A673 (cell line): ENCODE data around the gene MAP3K21. TPM values are rescaled to one million over a fixed set of nuclear protein-coding genes. Genes with fewer than 3 reads are reported as not detected.

Experiments used
- BruUV-seq: library from RNA; stranded (reverse); fragments of 400-500 nt; replicated peaks from 2 replicates; lab custom pipeline; 2021; lab: Mats Ljungman, UMichigan
- CTCF ChIA-PET: fragments of 300-600 bp; sonication (Branson Sonifier 250); formaldehyde crosslinking; loops from one replicate; lab custom pipeline; 2022; ENCODE audit warnings: antibody characterized with exemption; lab: Charles Lee
- POLR2A ChIA-PET: fragments of 300-600 bp; sonication (Branson Sonifier 250); formaldehyde crosslinking; loops from one replicate; lab custom pipeline; 2022; ENCODE audit warnings: antibody characterized with exemption; ENCODE audit not compliant: low non-redundant PET; lab: Charles Lee
- DNase-seq: peaks from one replicate; pipeline ENCODE4 v3.0.0-alpha.2; 2015; ENCODE audit warnings: low spot score
- H3K27ac ChIP-seq: fragments of 200-600 bp; sonication (generic); 2 replicates; pipeline ENCODE4 v1.5.1; 2016; ENCODE audit warnings: mixed run types, low read depth, mild to moderate bottlenecking, mixed read lengths, antibody characterized with exemption, low read length; ENCODE audit not compliant: poor library complexity, severe bottlenecking
- H3K27me3 ChIP-seq: fragments of 200-600 bp; sonication (generic); replicated peaks from 2 replicates; pipeline ENCODE4 v1.6.1; 2017; ENCODE audit warnings: mixed run types, low read depth, mild to moderate bottlenecking, mixed read lengths, antibody characterized with exemption, low read length; ENCODE audit not compliant: insufficient read depth, poor library complexity
- H3K36me3 ChIP-seq: fragments of 200-600 bp; sonication (generic); 2 replicates; pipeline ENCODE4 v1.6.1; 2016; ENCODE audit warnings: mixed run types, mild to moderate bottlenecking, mixed read lengths, antibody characterized with exemption, low read length; ENCODE audit not compliant: insufficient read depth, poor library complexity, severe bottlenecking
- H3K4me1 ChIP-seq: fragments of 200-600 bp; sonication (generic); 2 replicates; pipeline ENCODE4 v1.6.1; 2017; ENCODE audit warnings: mixed run types, mild to moderate bottlenecking, mixed read lengths, antibody characterized with exemption, low read length; ENCODE audit not compliant: insufficient read depth, poor library complexity, severe bottlenecking
- H3K4me3 ChIP-seq: fragments of 200-600 bp; sonication (generic); 2 replicates; pipeline ENCODE4 v1.5.1; 2016; ENCODE audit warnings: low read depth, mixed run types, mild to moderate bottlenecking, mixed read lengths, low read length; ENCODE audit not compliant: poor library complexity, severe bottlenecking
- H3K9me3 ChIP-seq: fragments of 200-600 bp; sonication (generic); 2 replicates; pipeline ENCODE4 v1.6.1; 2016; ENCODE audit warnings: mixed run types, low read depth, mild to moderate bottlenecking, mixed read lengths, antibody characterized with exemption, low read length; ENCODE audit not compliant: poor library complexity, severe bottlenecking
- EZH2 ChIP-seq: fragments of 200-600 bp; sonication (generic); IDR thresholded peaks from 2 replicates; pipeline ENCODE4 v1.6.1; 2017; ENCODE audit warnings: borderline replicate concordance, low read depth, mild to moderate bottlenecking, mixed read lengths, antibody characterized with exemption, low read length; ENCODE audit not compliant: poor library complexity, severe bottlenecking
- intact Hi-C: fragments of 100-400 bp; cut with micrococcal nuclease; formaldehyde crosslinking; loops from one replicate; pipeline ENCODE4 v1.10.0; 2022; ENCODE audit not compliant: unreplicated experiment
- total RNA-seq: library from RNA; stranded (reverse); gene quantifications from 2 replicates; pipeline ENCODE4 v1.2.3, GENCODE V29; 2021
- TF ChIP-seq, protein P1 (sequence below): fragments of 300-800, 200-600 bp; sonication (generic); conservative IDR thresholded peaks from 2 replicates; pipeline ENCODE4 v1.5.1; 2017; ENCODE audit warnings: low read depth, mild to moderate bottlenecking, antibody characterized with exemption, low read length, moderate library complexity, mixed read lengths

Gene MAP3K21
- total RNA-seq, 1 experiment from 2014 or later, result 0.88 TPM

GRCh38 chr1:233340966-233341516 lies 13.5 kb downstream of the MAP3K21 start:
- TF ChIP-seq EZH2, result no peak
- TF ChIP-seq, protein P1, sequence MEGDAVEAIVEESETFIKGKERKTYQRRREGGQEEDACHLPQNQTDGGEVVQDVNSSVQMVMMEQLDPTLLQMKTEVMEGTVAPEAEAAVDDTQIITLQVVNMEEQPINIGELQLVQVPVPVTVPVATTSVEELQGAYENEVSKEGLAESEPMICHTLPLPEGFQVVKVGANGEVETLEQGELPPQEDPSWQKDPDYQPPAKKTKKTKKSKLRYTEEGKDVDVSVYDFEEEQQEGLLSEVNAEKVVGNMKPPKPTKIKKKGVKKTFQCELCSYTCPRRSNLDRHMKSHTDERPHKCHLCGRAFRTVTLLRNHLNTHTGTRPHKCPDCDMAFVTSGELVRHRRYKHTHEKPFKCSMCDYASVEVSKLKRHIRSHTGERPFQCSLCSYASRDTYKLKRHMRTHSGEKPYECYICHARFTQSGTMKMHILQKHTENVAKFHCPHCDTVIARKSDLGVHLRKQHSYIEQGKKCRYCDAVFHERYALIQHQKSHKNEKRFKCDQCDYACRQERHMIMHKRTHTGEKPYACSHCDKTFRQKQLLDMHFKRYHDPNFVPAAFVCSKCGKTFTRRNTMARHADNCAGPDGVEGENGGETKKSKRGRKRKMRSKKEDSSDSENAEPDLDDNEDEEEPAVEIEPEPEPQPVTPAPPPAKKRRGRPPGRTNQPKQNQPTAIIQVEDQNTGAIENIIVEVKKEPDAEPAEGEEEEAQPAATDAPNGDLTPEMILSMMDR, result no peak
- H3K4me3 ChIP-seq, result no peak overlapping the region
- CTCF ChIA-PET, result no interaction called here
- intact Hi-C loops, result no loop called here
- H3K9me3 ChIP-seq, result no peaks in the 10 kb centered on the region
- H3K27ac ChIP-seq, result no peak overlapping the region
- DNase-seq, result no peak
- H3K4me1 ChIP-seq, result no peaks in the 10 kb centered on the region
- H3K36me3 ChIP-seq, result no peaks in the 10 kb centered on the region
- BruUV-seq, result no TSS peak
- peaks cover 19% of the 10 kb centered on the region for H3K27me3 ChIP-seq
- POLR2A ChIA-PET, result no interaction called here

DNA sequence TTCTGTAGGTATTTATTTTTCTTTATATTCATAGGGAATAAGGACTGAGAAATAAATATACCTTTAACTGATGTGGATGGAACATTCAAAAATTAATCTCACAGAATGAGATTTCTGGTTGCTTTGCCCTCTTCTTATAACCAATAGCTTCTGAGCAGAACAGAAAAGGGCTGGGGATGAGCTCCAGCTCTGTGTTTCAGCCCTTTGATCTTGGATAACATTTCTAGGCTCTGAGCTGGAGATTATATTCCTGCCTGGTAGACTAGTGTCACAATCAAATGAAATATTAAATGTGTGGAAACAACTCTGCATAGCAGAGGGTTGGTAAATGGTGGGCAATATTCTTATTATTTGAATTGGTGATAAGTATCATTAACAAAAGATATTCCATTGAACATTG lies 14.6 kb downstream of the MAP3K21 start:
- BruUV-seq, result no TSS peak
- ChIA-PET POLR2A (no interaction called here), CTCF (no interaction called here)
- H3K4me1 ChIP-seq, result no peaks in the 10 kb centered on the region
- no peak overlapping the region for H3K4me3 ChIP-seq
- peaks cover 19% of the 10 kb centered on the region for H3K27me3 ChIP-seq
- no peak for DNase-seq
- intact Hi-C loops, result no loop called here
- H3K27ac ChIP-seq, result no peak overlapping the region
- H3K36me3 ChIP-seq, result no peaks in the 10 kb centered on the region
- TF ChIP-seq EZH2, result no peak
- TF ChIP-seq, protein P1, result no peak
- H3K9me3 ChIP-seq, result no peaks in the 10 kb centered on the region

GRCh38 chr1:233343262-233343661 lies 15.7 kb downstream of the MAP3K21 start:
- intact Hi-C loops, result no loop called here
- no peak overlapping the region for H3K4me3 ChIP-seq
- peaks cover 16% of the 10 kb centered on the region for H3K27me3 ChIP-seq
- H3K27ac ChIP-seq, result no peak overlapping the region
- DNase-seq, result no peak
- no TSS peak for BruUV-seq
- H3K9me3 ChIP-seq, result no peaks in the 10 kb centered on the region
- H3K36me3 ChIP-seq, result no peaks in the 10 kb centered on the region
- ChIA-PET POLR2A (no interaction called here), CTCF (no interaction called here)
- H3K4me1 ChIP-seq, result no peaks in the 10 kb centered on the region
- TF ChIP-seq EZH2, result no peak
- TF ChIP-seq, protein P1, result no peak
